ENCODE measurements around the gene RFXANK. TPM values are rescaled to one million over a fixed set of nuclear protein-coding genes. Genes with fewer than 3 reads are reported as not detected.

RFXANK gene
- total RNA-seq, 1 donor from 2014 or later = 50.3 TPM

- no peak overlapping the region for H3K4me3 ChIP-seq (ENCODE audit: low read depth, low read length)
- H3K36me3 ChIP-seq (ENCODE audit: control insufficient read depth, insufficient read depth, low read length) = no peaks in the 10 kb centered on the region
- no peak for TF ChIP-seq CTCF (IDR thresholded peaks at IDR 0.05; ENCODE audit: insufficient read depth, low read length, severe bottlenecking)
- FAIRE-seq (no peak), DNase-seq (ENCODE audit: low read depth) (no peak)
- H3K27me3 ChIP-seq (ENCODE audit: control insufficient read depth, insufficient read depth, low read length) = no peaks in the 10 kb centered on the region
These were observed 36.4 kb upstream of the RFXANK start for GRCh38 chr19:19155495-19156219.

DNA sequence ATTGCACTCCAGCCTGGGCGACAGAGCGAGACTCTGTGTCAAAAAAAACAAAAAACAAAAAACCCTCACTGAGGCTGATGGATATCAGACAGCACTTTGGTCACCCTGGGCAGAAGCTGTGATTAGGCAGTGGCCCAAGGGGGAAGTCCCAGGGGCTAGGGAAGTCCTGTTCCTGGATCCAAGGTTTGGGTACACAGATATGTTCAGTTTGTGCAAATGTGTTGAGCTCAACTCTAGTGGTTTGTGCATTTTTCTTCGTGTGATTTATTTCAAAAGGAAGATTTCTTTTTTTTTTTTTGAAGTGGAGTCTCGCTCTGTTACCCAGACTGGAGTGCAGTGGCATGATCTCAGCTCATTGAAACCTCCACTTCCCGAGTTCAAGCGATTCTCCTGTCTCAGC is 34.2 kb upstream of the RFXANK start:
- H3K36me3 ChIP-seq (ENCODE audit: control insufficient read depth, insufficient read depth, low read length) = no peaks in the 10 kb centered on the region
- H3K27me3 ChIP-seq (ENCODE audit: control insufficient read depth, insufficient read depth, low read length) = no peaks in the 10 kb centered on the region
- no peak for DNase-seq (ENCODE audit: low read depth)
- no peak overlapping the region for H3K4me3 ChIP-seq (ENCODE audit: low read depth, low read length)
- TF ChIP-seq CTCF (IDR thresholded peaks at IDR 0.05; ENCODE audit: insufficient read depth, low read length, severe bottlenecking) = no peak
- no peak for FAIRE-seq

DNA sequence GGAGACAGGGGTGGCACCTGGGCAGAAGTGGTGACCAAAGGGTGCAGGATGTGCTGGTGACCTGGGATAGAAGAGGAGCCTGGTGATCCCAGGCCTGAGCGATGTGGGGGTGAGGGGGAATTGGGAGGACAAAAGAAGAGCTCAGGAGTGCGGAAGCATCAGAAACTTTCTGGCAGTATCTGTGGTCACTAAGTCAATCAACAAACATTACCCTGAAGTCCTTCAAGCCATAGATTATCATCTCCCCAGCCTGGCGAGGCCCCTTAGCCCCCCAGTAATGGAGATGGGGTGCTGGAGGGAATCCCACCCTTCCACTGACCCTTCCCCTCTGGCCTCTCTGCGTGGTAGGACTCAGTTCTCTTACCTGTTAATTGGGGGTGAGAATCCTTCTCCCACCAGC is 32.5 kb upstream of the RFXANK start:
- no peak for TF ChIP-seq CTCF (IDR thresholded peaks at IDR 0.05; ENCODE audit: insufficient read depth, low read length, severe bottlenecking)
- no peak overlapping the region for H3K4me3 ChIP-seq (ENCODE audit: low read depth, low read length)
- DNase-seq (ENCODE audit: low read depth) (no peak), FAIRE-seq (no peak)
- H3K36me3 ChIP-seq (ENCODE audit: control insufficient read depth, insufficient read depth, low read length) = no peaks in the 10 kb centered on the region
- H3K27me3 ChIP-seq (ENCODE audit: control insufficient read depth, insufficient read depth, low read length) = no peaks in the 10 kb centered on the region

DNA sequence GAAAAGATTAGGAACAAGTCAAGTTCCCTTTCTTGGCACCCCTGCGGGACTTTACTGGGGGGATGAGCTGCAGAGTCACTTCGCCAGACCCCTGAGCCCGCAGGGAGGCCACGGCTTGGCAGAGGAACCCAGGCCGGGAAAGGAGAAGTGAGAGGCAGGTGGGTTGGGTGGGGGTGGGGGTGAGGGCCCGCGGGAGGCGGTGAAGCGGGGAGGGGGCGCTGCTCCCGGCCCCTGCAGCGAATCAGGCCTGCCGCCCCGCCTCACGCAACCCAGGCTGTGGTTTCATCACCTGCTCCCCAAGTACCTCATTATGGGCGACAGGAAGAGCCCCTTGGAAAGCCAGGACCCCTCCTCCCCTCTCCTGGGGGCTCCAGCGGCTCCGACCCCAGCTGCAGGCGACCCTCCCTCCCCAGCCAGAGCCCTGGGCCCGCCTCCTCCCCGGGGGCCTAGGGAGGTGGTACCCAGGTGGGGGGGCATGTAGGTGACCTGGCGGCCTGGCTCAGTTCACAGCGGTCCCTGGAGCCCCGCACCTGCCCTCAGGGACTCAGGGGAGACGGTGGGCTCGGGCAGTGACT is 31.5 kb upstream of the RFXANK start:
- no peak for TF ChIP-seq CTCF (IDR thresholded peaks at IDR 0.05; ENCODE audit: insufficient read depth, low read length, severe bottlenecking)
- FAIRE-seq = no peak

GRCh38 chr19:19162495-19162894 is 29.6 kb upstream of the RFXANK start:
- DNase-seq (ENCODE audit: low read depth) (no peak), FAIRE-seq (no peak)
- no peak overlapping the region for H3K4me3 ChIP-seq (ENCODE audit: low read depth, low read length)
- TF ChIP-seq CTCF (IDR thresholded peaks at IDR 0.05; ENCODE audit: insufficient read depth, low read length, severe bottlenecking) = no peak
- no peaks in the 10 kb centered on the region for H3K36me3 ChIP-seq (ENCODE audit: control insufficient read depth, insufficient read depth, low read length)
- no peaks in the 10 kb centered on the region for H3K27me3 ChIP-seq (ENCODE audit: control insufficient read depth, insufficient read depth, low read length)

More for the DNA sequence above, 31.5 kb upstream of the RFXANK start:
- Histone ChIP-seq H3K4me3 (ENCODE audit: low read depth, low read length) (no peak overlapping the region), H3K36me3 (ENCODE audit: control insufficient read depth, insufficient read depth, low read length) (no peaks in the 10 kb centered on the region), H3K27me3 (ENCODE audit: control insufficient read depth, insufficient read depth, low read length) (no peaks in the 10 kb centered on the region)
- DNase-seq (ENCODE audit: low read depth) = no peak

Measured in bronchial epithelial cell (primary cell).